HG03521 (cell line): ENCODE data around the gene NAA11.

Source experiments
- ATAC-seq: cut with Tn5 transposase; IDR thresholded peaks from one replicate; pipeline ENCODE4 v1.9.1; 2021; ENCODE audit warnings: mild to moderate bottlenecking, moderate library complexity; ENCODE audit not compliant: unreplicated experiment

Gene NAA11

GRCh38 chr4:79325864-79326328 lies at the start of gene NAA11:
TSS of gene NAA11 (minus strand) at chr4:79326061. CDS start at chr4:79325877, 184 bp downstream.
- no peak for ATAC-seq

- ATAC-seq: no peak
Observed at GRCh38 chr4:79370026-79370425, 44.2 kb upstream of the NAA11 start.

- ATAC-seq: no peak
Observed at GRCh38 chr4:79367096-79367495, 41.2 kb upstream of the NAA11 start.

GRCh38 chr4:79366422-79366821 lies 40.6 kb upstream of the NAA11 start:
- ATAC-seq: no peak

GRCh38 chr4:79364061-79364460 lies 38.2 kb upstream of the NAA11 start:
- ATAC-seq: no peak

- ATAC-seq: no peak
Observed at GRCh38 chr4:79362626-79363025, 36.8 kb upstream of the NAA11 start.

GRCh38 chr4:79360006-79360405 lies 34.1 kb upstream of the NAA11 start:
- ATAC-seq: no peak

GRCh38 chr4:79358438-79358837 lies 32.6 kb upstream of the NAA11 start:
- no peak for ATAC-seq

- ATAC-seq: no peak
Observed at GRCh38 chr4:79357365-79357764, 31.5 kb upstream of the NAA11 start.

- ATAC-seq: no peak
Observed at GRCh38 chr4:79353075-79353474, 27.2 kb upstream of the NAA11 start.

- no peak for ATAC-seq
Observed at GRCh38 chr4:79348405-79348804, 22.5 kb upstream of the NAA11 start.

GRCh38 chr4:79341893-79342653 lies 16.2 kb upstream of the NAA11 start:
- ATAC-seq: no peak

- no peak for ATAC-seq
Observed at GRCh38 chr4:79340568-79340967, 14.7 kb upstream of the NAA11 start.

GRCh38 chr4:79338148-79338547 lies 12.3 kb upstream of the NAA11 start:
- ATAC-seq: no peak

GRCh38 chr4:79334783-79335182 lies 8.9 kb upstream of the NAA11 start:
- no peak for ATAC-seq

- ATAC-seq: no peak
Observed at GRCh38 chr4:79334341-79334740, 8.5 kb upstream of the NAA11 start.

- ATAC-seq: no peak
Observed at GRCh38 chr4:79331126-79331876, 5.4 kb upstream of the NAA11 start.

- ATAC-seq: no peak
Observed at GRCh38 chr4:79330720-79331119, 4.9 kb upstream of the NAA11 start.

GRCh38 chr4:79325436-79325835 lies 425 bp downstream of the NAA11 start:
- ATAC-seq: no peak

GRCh38 chr4:79319975-79320374 lies 5.9 kb downstream of the NAA11 start:
- ATAC-seq: no peak

GRCh38 chr4:79317711-79318110 lies 8.2 kb downstream of the NAA11 start:
- ATAC-seq: no peak

- ATAC-seq: no peak
Observed at GRCh38 chr4:79315891-79316290, 10.0 kb downstream of the NAA11 start.
